ENCODE results near the gene VEPH1. TPM values are rescaled to one million over a fixed set of nuclear protein-coding genes. Genes with fewer than 3 reads are reported as not detected.

The VEPH1 gene
- polyA plus RNA-seq, 4 donors = 48.9 to 67.8 (median 61.3) TPM

DNA sequence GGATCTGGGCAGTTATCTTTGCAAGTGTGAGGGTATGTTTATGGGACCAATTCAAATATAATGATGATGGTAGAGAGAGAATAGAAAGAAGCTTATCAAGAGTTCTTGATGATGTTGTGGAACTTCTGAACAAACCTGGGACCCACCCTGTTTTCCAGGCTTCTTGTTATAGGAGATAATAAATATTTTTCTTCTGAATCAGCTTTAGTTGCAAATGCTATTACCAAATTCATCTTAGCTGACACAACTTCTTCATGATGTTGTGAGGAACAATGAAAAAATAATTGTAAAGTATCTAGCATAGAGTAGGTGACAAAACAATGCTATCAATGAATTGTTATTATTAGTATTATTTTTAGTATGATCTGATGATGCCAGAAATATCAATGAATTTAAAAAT, 110.1 kb downstream of the VEPH1 start:
- DNase-seq (ENCODE audit: low read depth in 4 of 4, low spot score in 3 of 4) = no peak

DNA sequence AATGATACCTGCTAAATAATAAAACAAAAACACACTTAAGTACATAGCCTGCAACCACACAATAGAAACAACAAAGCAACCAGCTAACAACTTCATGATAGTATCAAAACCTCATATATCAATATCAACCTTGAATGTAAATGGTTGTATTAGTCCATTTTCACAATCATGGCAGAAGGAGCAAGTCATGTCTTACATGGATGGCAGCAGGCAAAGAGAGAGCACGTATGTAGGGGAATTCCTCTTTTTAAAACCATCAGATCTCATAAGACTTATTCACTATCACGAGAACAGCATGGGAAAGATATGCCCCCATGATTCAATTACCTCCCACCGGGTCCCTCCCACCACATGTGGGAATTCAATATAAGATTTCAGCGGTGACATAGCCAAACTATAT, 111.1 kb downstream of the VEPH1 start:
- DNase-seq (ENCODE audit: low read depth in 4 of 4, low spot score in 3 of 4) = no peak

DNA sequence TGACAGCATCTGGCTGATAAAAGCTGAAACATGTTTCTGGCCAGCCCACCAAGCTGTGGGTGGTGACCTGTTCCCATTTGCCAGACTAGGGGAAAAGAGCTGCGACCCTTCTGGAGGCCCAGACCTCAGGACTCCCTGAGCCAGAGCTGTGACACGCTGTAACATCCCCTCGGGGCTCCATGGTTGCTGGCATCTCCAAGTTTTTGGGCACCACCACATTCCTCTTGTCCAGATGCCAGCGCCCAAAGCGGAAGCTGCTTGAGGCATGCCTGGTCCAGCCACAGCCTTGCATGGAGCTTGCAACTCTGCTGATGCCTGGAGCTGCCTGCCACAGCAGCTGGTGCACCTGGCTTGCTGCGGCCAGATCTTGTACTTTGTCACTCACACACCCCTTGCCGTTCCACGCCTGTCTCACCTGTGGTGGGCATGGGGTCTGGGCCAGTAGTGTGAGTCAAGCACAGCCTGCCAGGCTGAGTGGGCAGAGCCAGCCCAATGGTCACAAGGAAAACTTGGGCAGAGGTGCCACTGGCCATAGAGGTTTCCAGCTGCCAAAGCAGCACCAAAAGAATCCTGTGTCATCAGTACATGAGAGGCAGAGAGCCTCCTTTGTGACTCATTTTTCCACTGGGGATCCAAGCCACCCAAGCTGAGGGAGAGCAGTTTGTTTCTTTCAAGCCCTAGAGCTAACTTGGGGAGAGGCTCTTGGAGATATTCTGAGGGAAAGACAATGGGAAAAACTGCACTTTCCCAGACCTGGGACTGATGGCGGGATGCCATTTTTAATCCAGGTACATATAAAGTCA, 112.3 kb downstream of the VEPH1 start:
- no peak for DNase-seq (ENCODE audit: low read depth in 4 of 4, low spot score in 3 of 4)

DNA sequence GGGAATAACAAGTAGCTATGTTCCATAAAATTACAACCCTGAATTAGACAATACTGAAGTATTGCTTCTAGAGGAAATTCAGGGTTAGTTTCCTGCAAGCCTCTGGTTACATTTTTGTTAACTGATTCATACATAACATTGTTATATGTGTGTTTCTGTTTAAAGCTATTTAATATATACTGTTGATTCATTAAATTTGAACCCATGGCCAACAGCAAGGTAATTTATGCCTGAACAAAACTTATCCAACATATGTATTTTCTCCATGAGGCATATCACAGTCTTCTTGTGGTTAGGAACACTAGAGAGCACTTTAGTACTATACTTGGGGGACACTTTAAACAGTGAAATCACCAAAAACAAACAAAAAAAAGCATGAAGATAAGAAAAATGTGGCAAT, 114.2 kb downstream of the VEPH1 start:
- no peak for DNase-seq (ENCODE audit: low read depth in 4 of 4, low spot score in 3 of 4)

DNA sequence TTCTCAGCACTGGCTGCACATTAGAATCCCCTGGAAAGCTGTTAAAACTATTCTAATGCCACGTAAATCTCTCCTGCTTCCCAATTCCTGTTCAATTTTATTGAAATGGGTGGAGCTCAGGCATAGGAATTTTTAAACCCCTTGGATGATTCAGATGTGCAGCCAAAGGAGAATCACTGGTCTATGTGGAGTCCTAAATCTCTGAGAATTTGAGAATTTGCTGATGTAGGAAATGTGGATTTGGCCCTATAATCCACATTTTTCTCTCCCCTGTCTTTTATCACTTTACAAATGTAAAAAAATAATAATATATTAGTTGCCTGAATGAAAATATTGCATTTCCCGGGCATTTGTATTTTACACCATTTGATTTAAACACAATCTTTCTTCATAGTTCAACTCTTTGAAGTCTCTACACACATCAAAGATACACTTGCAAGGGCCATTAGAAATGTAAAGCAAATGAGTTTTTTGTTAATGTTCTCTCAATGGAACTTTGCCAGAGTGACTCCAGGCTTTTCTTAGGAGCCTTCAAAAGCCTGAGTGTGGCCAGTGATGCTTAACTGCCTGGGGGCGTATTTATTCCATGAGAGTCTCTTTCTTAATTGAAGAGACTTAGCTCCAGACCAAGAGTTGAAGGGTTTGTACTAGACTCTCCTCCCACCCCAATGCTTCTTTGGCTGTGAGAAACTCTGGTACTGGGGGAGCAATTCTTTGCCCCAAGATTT, 115.3 kb downstream of the VEPH1 start:
- DNase-seq (ENCODE audit: low read depth in 4 of 4, low spot score in 3 of 4) = peak in 3 of 4 donors; percentile 12 to 36 (median 23)

DNA sequence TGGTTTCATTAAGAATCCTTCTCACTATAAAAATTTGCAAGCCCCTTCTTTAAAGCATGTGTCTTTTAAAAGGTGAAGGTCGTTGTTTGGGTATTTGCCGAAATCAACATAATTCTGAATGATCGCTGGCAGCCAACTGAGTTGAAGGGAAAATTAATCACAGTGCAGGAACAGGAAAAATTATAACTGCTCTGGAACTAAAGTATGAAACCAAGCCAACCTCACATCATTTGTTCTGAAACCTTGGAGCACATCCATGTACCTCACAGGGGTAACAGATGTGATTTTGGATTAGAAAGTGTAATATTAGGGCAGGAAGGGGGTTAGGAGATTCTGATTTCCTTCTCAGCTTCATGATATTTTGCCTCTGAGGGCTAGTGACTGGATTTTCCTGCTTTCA, 118.7 kb downstream of the VEPH1 start:
- DNase-seq (ENCODE audit: low read depth in 4 of 4, low spot score in 3 of 4) = no peak

DNA sequence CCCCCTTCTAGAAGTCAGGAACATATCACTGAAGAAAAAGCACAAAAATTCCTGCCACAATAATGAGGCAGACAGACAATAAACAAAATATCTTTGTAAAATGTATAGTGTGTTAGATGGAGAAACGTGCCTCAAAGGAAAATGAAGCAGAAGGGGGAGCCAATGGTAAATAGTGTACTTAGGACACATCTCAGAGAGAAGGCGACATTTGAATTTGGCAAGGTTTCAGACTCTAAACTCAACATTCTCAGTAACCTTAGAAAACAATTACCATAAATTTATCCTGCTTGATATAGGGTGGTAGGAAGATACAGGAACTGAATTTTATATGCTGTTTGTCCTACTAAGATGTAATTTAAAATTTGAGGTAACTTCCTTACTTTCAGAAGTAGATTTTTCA, 119.2 kb downstream of the VEPH1 start:
- DNase-seq (ENCODE audit: low read depth in 4 of 4, low spot score in 3 of 4) = no peak

DNA sequence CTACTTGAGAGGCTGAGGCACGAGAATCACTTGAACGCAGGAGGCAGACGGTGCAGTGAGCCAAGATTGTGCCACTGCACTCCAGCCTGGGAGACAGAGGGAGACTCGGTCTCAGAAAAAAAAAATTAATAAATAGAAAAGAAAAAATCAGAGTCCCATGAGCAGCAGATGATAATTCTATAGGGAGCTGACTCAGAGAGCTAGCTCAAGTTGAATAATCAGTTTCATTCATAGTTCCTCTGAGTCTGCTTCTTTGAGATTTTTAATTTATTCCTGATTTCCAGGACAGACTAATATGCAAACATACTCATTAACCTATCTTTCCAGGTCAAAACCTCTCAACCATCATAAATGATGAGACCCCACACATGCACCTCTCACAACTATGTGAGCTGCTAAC, 121.6 kb downstream of the VEPH1 start:
- no peak for DNase-seq (ENCODE audit: low read depth in 4 of 4, low spot score in 3 of 4)

DNA sequence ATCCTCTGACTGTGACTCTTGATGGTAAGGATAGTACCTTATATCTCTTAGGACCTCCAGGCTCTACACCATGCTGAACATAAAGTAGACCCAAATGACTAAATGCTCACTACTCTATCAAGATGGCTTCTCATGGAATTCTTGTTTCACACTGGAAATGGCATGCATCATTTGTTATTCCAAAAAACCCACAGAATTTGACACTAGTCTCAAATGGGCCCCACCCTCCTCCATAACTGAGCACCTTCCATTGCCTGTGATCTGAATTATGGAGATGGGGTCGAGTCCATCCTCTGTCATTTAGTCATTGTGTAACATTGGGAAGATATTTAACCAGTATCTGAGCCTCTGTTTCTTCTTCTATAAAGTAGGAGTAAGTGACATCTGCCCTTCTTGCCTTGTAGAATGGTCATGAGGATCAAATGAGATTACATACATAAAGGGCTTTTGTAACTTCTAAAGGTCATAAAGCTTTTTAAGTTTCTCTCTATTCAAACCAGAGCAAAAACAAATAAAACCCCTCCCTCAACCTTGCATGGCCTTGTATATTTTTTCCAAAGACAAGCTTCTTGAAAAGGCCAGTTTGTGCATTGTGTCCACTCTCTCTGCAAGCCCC, 123.6 kb downstream of the VEPH1 start:
- no peak for DNase-seq (ENCODE audit: low read depth in 4 of 4, low spot score in 3 of 4)

DNA sequence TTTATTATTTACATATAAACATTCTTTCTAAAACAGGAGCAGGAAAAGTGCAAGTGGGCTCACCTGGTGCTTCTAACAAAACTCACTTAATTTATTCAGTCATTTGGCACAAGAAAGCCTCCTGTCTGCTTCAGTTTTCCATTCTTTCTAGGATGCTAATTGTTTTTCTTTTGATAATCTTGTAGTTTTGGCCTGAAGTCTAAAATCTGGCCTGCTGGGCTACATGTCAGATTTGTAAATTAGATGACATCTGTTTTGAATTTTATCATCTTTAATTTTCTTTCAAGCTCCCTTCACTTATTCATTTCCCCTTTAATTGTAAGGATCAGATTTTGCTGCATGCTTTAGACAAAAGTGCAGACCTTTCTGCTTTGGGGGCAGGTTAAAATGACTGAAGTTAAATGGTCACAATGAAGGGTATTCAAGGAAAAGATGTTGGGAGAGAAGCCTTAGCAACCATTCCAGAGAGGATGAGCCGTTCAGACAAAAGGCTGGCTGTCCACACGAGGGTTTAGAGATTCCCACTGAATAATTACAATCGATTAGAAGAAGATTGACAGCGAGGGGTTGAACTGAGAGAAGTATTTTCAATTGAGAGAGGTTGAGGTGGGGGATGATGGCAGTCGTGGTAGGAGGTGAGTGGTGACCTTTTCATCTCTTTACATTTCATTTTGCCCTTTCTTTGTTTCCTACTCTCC, 126.5 kb downstream of the VEPH1 start:
- no peak for DNase-seq (ENCODE audit: low read depth in 4 of 4, low spot score in 3 of 4)

DNA sequence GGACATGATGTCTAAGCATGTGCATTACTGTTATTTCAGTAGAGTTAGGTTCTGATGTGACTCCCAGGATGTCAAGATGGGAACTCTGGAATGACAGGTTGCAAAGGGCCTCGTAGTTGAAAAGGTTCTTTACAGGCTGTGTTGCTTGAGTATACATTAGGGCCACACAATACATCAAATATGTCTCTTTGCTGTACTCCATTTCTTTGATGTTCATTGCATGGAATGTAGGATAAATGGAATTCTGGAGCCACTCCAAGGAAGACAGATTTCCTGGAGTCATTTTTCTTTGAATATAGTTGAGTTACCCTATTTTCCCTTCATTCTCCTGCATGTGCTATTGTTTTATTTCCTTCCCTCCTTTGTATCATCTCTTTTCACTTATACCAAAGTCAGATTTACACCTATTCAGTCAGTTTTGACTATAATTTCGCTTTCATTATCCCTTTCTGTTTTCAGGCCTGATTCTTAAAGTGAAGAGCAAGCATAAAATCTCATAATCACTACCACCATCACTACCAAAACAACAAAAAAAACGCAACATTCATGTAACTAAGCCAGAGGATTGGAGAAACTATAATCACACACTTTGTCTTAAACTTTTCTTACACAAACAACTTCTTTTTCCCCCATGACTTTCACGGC, 127.8 kb downstream of the VEPH1 start:
- DNase-seq (ENCODE audit: low read depth in 4 of 4, low spot score in 3 of 4) = no peak

DNA sequence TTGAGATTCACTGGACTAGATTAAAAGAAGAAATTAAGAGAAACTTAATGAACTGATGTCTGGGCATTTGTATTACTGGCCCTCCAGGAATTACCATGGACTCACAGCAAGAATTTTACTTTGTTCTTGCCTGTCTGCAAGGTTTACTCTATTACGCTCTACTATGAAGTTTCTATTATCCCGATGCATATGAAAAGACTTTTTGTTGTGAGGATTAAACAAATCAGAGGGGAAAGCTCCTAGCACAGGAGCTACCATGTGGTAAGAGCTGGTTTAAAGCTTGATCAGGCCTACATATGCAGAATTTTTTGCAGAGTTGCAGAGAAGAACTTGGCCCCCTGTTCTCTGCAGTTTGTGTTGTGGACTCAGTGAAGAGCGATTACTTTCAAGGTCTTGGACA, 128.3 kb downstream of the VEPH1 start:
- no peak for DNase-seq (ENCODE audit: low read depth in 4 of 4, low spot score in 3 of 4)

DNA sequence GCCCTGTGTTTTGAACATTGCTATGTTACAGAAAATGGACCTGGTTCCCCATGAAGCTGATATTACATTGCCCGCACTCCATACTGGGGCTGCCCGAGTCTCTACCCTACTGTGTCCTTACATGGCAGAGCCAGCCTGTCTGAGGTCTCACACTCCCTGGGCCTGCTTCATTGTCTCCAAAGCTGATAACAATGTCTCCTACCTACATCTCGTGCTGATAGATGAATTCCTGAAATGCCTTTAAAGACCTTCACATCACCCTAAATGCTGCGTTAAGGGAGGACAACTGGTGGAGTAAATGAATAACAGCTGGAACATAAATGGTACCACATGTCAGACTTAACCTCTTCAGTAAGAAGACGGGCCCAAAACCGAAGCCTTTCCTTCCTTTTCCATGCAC, 129.4 kb downstream of the VEPH1 start:
- no peak for DNase-seq (ENCODE audit: low read depth in 4 of 4, low spot score in 3 of 4)

DNA sequence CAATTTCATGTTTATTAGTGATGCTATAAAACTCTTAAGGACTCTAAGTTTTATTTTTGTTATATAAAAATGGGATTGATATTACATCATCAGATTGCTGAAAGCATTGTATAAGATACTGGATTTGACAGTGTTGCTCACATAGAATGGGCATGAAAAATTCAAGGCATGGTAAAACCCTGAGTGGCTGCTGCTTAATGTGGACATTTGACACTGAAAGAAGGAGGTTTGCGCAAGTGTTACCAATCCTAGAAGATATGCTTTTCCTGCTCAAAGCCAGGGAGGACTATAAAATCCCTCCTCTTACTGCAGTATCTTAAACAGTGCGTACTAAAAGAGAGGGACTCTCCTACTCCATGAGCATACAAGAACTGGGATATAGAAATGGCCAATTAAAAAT, 132.3 kb downstream of the VEPH1 start:
- DNase-seq (ENCODE audit: low read depth in 4 of 4, low spot score in 3 of 4) = no peak

DNA sequence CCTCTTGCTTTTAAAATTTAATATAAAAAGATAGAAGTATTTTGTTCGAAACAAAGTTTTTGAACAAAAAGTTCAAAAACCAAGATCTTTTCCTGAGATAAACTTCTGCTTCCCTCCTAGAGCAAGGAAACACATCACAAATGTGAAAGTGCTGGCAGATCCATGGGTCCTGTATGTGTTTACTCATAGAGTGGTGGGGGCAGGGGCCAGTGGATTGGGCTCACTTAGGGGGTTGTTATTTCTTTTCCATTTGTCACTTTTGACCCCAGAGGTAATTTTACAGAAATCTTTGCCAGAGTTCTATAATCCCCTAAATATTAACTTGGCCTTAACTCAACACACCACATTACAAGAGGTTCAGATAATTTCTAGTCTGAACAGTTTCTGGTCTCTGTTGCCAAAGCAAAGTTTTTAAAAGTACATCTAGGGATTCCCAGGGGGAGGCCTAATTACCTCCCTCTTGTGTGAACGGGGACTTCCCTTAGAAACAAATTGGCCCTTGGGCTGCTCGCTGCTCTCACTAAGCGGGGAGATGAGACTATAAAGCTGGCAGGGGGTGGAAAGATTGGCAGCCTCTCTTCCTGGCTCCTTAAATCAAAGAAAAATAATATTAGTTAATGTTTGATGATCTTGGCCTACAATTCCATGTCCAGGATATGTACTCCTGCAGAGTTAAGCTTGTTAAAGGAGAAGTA, 133.3 kb downstream of the VEPH1 start:
- no peak for DNase-seq (ENCODE audit: low read depth in 4 of 4, low spot score in 3 of 4)

DNA sequence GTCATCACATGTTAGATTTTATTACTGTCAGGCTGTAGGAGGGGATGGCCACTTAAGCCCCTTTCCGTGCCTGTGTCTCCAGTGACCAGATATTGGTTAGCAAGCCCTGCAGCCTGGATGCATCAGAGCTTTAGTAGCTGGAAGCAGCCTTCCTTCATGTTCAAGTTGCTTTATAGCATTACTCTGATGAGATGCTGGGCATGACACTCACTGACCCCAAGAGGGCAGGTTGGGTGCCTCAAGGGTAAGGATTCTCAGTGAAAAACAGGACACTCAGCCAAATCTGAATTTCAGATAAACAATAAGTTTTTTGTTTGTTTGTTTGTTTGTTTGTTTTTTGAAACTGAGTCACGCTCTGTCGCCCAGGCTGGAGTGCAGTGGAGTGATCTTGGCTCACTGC, 135.0 kb downstream of the VEPH1 start:
- DNase-seq (ENCODE audit: low read depth in 4 of 4, low spot score in 3 of 4) = no peak

DNA sequence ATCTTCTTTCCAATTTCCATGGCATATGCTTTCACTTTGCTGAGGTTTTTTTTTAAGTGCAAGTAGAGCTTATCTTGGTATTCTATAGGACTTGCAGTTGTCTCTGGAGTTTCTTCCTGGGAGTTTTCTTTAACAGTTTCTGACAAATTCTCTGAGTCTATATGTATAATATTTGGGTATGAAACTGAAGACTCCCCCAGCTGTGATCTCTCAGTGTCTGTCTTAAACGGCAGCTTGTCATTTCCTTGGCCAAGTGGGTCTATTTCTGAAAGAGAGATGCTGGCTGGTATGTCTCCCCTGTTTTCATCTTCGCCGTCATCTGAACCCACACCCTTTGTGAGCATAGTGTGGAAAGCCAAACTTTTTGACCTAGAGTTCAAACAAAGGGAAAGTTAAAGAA, 139.8 kb downstream of the VEPH1 start:
- DNase-seq (ENCODE audit: low read depth in 4 of 4, low spot score in 3 of 4) = no peak

DNA sequence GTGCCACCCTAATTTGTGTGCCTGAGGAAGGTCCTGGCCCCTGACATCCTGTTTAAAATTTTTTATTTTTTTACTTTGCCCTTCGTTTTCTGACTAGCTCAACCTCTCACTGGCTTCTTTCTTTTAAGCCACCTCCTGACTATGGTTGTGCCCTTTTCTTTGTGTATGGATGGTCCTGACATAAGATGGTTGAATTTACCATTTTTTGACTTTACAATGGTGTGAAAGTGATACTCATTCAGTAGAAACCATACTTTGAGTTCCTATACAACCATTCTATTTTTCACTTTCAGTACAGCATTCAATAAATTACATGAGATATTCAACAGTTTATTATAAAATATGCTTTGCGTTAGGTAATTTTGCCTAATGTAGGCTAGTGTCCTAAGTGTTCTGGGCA, 140.9 kb downstream of the VEPH1 start:
- no peak for DNase-seq (ENCODE audit: low read depth in 4 of 4, low spot score in 3 of 4)

DNA sequence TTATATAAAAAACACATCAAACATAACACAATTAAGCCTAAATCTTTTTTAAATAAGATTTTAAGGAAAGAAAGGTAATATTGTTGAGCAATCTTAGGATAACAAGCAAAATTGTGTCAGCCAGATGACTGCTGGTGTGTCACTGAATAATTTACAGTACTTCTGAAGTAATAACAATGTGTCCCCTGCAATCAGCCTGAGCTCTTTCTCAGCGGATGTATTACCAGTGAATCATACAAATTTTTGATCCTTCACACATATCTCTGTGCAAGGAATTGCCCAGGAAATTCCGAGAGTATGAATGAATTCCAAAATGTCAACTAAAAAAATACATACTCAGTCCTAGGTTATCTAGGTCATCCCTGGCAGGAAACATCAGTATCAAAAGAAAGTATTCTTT, 143.2 kb downstream of the VEPH1 start:
- no peak for DNase-seq (ENCODE audit: low read depth in 4 of 4, low spot score in 3 of 4)

DNA sequence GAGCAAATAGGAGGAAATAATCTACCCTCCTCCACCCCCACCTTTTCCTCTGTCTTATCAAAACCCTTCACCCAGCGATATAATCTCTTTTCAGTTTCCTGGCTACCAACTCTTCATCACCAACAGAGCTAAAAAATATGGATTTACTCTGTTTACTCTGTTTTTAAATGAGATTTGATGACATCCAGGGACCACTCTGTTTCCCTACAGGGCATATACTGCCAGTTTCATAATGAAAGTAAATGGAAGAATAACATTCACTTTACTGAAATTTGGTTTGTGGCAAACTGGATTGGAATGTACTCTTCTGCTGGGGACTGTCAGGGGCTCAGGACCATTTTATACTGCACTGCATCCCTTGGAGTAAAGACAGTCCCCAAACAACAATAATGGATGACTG, 146.7 kb downstream of the VEPH1 start:
- no peak for DNase-seq (ENCODE audit: low read depth in 4 of 4, low spot score in 3 of 4)

All from right renal pelvis (tissue), 4 donors.